Breast epithelium (tissue), 3 donors: Measurements from ENCODE around the gene CNR2.

ENCODE experiments used
- POLR2A ChIP-seq: fragments of 450-650 bp; IDR thresholded peaks from one replicate; pipeline ENCODE4 v1.6.1; 2016; ENCODE audit warnings: antibody characterized with exemption, mild to moderate bottlenecking, moderate library complexity
- POLR2AphosphoS5 ChIP-seq, 3 donors: sonication (generic); formaldehyde crosslinking; IDR thresholded peaks; one replicate each; pipeline ENCODE4 v1.6.1; 2017; ENCODE audit warnings: antibody characterized with exemption in 3 of 3
- TF ChIP-seq, protein P1 (sequence below), 3 donors: fragments of 450-650 bp; IDR thresholded peaks; one replicate each; pipeline ENCODE4 v1.5.1; 2016 to 2017; ENCODE audit warnings: antibody characterized with exemption in 3 of 3, mild to moderate bottlenecking in 3 of 3, moderate library complexity in 3 of 3

DNA sequence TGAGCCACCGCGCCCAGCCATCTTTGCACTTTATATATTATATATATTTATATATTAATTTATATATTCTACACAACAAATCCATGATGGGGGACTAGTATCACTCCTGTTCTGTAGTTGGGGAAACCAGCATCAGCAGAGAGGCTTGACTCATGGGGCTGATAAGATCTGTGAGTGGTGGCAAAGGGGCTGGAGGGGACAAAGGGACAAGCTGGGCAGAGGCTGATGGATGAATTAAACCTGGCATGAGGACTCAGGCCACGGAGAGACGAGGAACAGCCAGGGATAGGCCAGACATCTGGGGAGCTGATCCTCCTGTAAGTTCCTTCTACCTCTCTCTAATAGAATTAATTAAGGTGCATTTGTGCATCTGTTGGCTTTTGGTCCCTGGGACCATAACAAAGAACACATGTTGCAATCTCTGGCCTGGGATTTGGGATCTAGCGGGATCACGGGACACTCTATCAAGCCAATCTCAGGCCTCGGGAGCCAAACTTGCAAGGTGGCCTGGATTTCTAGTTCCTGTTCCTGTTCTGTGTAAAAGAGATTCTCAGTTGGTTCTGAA is 7.6 kb downstream of the CNR2 start:
- TF ChIP-seq POLR2AphosphoS5 (IDR thresholded peaks at IDR 0.05) (no peak), POLR2A (no peak)
- TF ChIP-seq, protein P1, sequence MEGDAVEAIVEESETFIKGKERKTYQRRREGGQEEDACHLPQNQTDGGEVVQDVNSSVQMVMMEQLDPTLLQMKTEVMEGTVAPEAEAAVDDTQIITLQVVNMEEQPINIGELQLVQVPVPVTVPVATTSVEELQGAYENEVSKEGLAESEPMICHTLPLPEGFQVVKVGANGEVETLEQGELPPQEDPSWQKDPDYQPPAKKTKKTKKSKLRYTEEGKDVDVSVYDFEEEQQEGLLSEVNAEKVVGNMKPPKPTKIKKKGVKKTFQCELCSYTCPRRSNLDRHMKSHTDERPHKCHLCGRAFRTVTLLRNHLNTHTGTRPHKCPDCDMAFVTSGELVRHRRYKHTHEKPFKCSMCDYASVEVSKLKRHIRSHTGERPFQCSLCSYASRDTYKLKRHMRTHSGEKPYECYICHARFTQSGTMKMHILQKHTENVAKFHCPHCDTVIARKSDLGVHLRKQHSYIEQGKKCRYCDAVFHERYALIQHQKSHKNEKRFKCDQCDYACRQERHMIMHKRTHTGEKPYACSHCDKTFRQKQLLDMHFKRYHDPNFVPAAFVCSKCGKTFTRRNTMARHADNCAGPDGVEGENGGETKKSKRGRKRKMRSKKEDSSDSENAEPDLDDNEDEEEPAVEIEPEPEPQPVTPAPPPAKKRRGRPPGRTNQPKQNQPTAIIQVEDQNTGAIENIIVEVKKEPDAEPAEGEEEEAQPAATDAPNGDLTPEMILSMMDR (IDR thresholded peaks at IDR 0.05) = no peak
